HG03097 (cell line): ENCODE results near the gene PASK.
A peak's percentile ranks its signal among the peaks of the same experiment; 100 is the strongest.
"Not testable (repeated sequence)": the region's sequence is repeated elsewhere in the genome, so short reads cannot be mapped to it uniquely, and the experiment has no call there.

Experiments used
- ATAC-seq: cut with Tn5 transposase; IDR thresholded peaks from one replicate; pipeline ENCODE4 v1.9.1; 2021; ENCODE audit not compliant: unreplicated experiment, low FRiP score

Gene PASK

GRCh38 chr2:241148891-241149674, at the start of gene PASK:
Gene PASK, minus strand, starts transcription at chr2:241149472. Its CDS starts 6,440 bp downstream, at chr2:241143032.
- peak; percentile 72 for ATAC-seq

- no peak for ATAC-seq
Measured at GRCh38 chr2:241198381-241199279, 49.4 kb upstream of the PASK start.

- no peak for ATAC-seq
Measured at GRCh38 chr2:241197947-241198346, 48.7 kb upstream of the PASK start.

GRCh38 chr2:241197246-241197645, 48.0 kb upstream of the PASK start:
- not testable (repeated sequence) for ATAC-seq

GRCh38 chr2:241195506-241196130, 46.3 kb upstream of the PASK start:
- ATAC-seq, result no peak

- no peak for ATAC-seq
Measured at GRCh38 chr2:241194811-241195210, 45.5 kb upstream of the PASK start.

GRCh38 chr2:241193271-241193670, 44.0 kb upstream of the PASK start:
- no peak for ATAC-seq

GRCh38 chr2:241191081-241191480, 41.8 kb upstream of the PASK start:
- no peak for ATAC-seq

- ATAC-seq, result no peak
Measured at GRCh38 chr2:241190291-241190981, 41.2 kb upstream of the PASK start.

GRCh38 chr2:241189856-241190201, 40.6 kb upstream of the PASK start:
- no peak for ATAC-seq

GRCh38 chr2:241189093-241189855, 40.0 kb upstream of the PASK start:
- ATAC-seq, result no peak

- no peak for ATAC-seq
Measured at GRCh38 chr2:241188361-241189092, 39.3 kb upstream of the PASK start, which contains the start of gene ANO7. Gene ANO7, plus strand, starts transcription at chr2:241188677. Its CDS starts 1,387 bp downstream, at chr2:241190064.

GRCh38 chr2:241187918-241188234, 38.6 kb upstream of the PASK start:
- ATAC-seq, result no peak

GRCh38 chr2:241187101-241187917, 38.0 kb upstream of the PASK start:
- no peak for ATAC-seq

- no peak for ATAC-seq
Measured at GRCh38 chr2:241185961-241186360, 36.7 kb upstream of the PASK start.

GRCh38 chr2:241184901-241185300, 35.6 kb upstream of the PASK start:
- no peak for ATAC-seq

GRCh38 chr2:241183221-241183620, 33.9 kb upstream of the PASK start:
- no peak for ATAC-seq

GRCh38 chr2:241182531-241183133, 33.4 kb upstream of the PASK start:
- ATAC-seq, result no peak
